Erythroblast (primary cell): ENCODE data around the gene PCAT6.

Experiments
- DNase-seq, 2 experiments: peaks; one replicate each; lab custom pipeline; 2025; lab: John Stamatoyannopoulos, UW
- GATA1 ChIP-seq: IDR thresholded peaks from 2 replicates; pipeline ENCODE4 v1.6.1; 2011; ENCODE audit warnings: low read depth, mild to moderate bottlenecking, control low read depth, low read length, moderate library complexity
- POLR2A ChIP-seq: IDR thresholded peaks from 2 replicates; pipeline ENCODE4 v1.6.1; 2011; ENCODE audit warnings: mild to moderate bottlenecking, low read length

Gene PCAT6

DNA sequence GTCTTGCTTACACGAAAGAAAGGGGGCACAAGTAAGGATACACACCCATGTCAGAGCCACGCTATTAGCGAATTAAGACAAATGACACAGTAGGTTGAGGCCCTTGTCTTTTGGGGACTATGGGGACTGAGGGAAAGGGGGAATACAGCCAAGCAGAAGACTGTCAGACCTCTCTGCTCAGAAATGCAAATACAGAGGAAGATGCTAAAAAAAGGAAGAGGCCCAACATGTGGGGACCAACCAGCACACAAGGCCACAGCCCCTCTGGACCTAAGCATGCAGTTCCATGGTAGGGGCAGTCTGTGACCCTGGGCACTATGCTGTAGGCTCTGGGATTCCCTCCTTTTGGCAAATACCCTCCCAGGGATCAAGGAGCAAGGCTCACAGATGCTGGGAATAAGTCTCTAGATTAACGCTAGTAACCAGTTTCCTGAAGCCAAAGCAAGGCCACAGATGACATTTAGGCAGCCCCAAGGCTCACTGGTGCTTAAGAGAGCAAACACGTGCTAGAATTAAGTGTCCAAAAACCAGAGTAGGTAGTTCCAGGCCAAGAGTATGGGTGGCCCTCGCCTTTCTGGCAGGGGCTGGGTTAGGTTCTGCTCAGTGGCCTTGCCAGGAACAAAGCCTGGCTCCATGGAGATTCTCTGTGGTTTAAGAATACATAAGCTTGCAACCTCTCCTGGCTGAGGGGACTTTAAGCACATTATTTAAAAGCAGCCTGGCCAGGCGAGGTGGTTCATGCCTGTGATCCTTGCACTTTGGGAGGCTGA lies 40.0 kb downstream of the PCAT6 start:
- DNase-seq, result no peak
- no peak for TF ChIP-seq GATA1
- no peak for TF ChIP-seq POLR2A

DNA sequence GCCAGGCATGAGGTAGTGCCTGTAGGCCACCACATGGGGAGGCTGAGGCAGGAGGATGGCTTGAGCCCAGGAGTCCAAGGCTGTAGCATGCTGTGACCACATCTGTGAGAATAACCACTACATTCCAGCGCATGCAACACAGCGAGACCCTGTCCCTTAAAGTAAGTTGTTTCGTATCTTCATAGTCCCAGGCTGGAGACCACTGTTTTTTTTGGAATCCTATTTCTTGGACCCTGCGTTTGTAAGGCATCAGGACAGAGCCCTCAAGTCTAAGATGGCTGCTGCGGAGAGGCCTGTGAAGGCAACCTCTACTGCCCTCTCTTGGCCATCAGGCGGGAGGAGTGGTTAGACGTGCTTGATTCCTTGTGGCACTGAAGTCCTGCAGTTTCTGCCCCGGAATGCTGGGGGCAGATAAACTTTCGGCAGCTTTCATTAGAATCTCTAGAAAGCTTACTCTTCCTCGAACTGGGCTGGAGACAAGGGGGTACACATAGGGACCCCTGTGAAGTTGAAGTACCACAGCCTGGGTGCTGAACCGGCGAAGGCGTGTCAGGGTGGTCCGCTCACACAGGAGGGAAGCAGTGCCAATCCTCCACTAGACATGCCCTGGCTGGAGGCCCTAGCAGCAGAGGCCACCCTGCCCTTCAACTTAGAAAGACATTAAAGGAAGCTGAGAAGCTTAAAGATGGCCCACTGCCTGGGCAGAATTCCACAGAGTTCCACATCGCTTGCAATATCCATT lies 41.6 kb downstream of the PCAT6 start:
- no peak for TF ChIP-seq POLR2A
- no peak for TF ChIP-seq GATA1
- peak; percentile 73 to 76 for DNase-seq

DNA sequence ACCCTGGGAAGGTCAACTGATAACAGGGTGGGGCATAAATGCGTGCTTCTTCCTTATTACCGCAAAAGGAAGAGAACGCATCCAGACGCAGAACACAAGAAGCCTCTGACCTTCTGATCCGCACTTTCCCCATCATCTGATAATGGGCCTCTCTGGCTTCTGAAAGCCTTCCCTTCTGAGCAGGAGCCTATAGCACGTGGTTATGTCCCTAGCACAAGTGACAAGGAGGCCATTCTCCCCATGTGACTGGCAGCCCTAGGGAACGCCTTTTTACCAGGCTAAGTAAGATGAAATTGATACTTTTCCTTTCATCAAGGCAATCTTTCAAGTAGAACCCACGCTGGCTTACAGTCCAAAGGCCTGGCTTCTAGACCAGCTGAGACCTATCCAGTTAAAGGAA lies 44.0 kb downstream of the PCAT6 start:
- TF ChIP-seq GATA1, result no peak
- TF ChIP-seq POLR2A, result no peak
- no peak for DNase-seq

DNA sequence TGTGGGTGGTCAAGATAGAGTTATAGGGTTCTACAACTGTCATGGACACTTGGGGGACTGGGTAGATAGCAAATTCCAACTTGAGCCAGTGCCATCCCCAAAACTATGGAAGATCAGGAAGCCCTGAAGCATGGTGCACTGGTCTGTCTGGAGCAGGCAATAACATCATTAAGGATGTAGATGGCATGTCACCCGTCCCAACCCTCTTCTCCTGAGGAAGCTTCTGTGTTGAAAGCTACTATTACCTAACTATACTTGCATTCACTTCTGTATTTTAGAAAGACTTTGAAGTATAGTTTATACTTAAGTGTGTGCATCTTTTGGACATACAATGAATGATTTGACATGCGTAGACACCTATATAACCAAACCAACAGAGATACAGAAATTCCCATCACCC lies 45.3 kb downstream of the PCAT6 start:
- DNase-seq, result no peak
- TF ChIP-seq POLR2A (no peak), GATA1 (no peak)

DNA sequence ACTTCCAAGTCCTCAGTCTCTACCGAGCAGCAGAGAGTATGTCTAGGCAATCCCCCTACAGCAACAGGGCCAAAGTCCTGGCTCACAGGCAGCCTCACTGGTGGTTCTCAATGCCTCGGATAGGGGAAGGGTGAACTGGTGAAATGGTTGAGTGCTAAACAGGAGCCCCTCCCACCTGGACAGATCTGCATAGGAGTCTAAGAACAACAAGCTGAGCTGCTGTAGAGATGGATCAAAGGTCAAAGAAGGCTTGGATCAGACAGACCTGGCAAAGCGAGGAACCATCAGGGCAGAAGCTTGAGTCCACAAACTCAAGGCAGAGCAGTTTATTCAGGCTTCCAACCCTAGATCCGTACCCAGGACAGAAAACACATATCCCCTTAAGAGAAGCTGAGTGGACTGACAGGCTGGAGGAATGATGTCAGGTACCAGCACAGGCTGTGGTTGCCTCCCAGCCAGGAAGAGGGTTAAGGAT lies 46.4 kb downstream of the PCAT6 start:
- DNase-seq, result no peak
- TF ChIP-seq POLR2A (no peak), GATA1 (no peak)

DNA sequence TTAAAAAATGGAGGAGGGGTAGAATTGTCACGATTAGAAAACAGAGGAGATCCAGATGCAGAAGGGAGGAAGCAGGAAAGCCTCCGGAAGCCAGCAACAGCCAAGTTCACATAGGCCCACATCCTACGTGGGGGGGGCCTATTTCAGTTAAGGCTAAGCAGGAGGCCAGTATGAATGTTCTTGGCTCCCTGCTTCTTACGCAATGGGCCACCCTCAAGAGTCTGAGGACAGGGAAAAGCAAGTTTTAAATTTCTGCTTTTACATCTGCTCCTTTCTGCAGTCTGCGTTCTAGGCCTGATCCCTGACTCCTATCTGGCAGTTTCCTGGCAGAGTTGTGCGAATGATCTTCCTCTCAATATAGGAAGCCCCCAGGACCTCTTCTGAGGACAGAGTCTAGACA lies 47.6 kb downstream of the PCAT6 start:
- DNase-seq, result no peak

DNA sequence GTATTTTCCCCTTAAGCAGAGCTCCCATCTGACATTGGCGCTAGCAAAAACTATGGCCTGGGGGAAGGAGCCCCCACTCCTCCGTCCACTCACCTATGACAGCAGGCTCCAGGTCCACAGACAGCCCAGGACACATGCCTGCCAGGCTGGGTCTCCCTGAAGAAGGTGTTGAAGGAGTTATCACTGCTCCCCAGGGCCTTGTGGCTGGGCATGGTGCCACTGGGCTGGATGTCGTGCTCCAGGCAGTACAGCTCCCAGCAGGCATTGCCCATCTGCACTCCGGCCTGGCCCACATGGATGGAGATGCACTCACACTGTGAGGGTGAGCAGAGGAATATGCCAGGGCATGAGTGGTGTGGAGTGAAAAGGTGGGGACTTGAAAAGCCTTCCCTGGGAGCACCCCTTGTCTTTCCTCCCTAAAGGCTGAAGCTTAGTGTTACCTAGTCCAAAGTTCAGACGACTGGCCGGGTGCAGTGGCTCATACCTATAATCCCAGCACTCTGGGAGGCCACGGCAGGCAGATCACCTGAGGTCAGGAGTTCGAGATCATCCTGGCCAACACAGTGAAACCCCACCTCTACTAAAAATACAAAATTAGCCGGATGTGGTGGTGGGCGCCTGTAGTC lies 48.1 kb downstream of the PCAT6 start:
- no peak for DNase-seq
- TF ChIP-seq GATA1 (no peak), POLR2A (no peak)

More for the DNA sequence above, 47.6 kb downstream of the PCAT6 start:
- TF ChIP-seq POLR2A, result no peak
- no peak for TF ChIP-seq GATA1

DNA sequence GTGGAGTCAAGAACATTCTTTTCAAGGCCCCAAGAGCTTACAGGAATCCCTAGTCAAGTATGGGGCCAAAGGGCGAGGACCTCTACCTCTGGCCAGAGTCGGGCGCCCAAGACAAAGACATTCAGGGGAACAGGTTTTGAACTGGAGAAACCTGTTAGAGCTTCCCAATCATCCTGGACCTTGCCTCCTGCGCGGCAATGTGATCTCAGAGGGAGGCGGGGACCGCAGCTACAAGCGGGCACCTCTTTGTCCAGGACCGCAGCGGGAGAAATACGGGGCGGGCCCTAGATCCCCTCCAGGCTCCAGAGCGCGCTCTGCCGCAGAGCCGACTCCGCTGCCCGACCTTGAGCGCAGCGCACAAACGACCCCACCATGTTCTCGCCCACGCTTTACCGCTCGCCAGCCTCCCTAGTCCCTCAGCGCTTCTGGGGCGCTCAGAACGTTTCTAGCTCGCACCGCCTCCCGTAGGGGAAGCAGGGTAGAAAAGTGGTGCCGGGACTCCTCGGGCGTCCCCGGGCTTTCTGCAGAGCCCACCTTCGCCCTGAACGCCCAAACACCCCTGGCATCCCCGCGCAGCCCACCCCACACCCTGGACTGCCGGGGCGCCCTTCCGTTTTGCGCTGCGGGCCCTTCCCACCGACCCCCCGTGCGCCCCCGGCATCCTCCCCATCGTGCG lies 50.1 kb downstream of the PCAT6 start:
- TF ChIP-seq GATA1 (no peak), POLR2A (no peak)
- DNase-seq, result peak; percentile 36 to 43
